Osteoblast (primary cell): ENCODE measurements around the gene COL15A1. TPM values are rescaled to one million over a fixed set of nuclear protein-coding genes. Genes with fewer than 3 reads are reported as not detected.

Experiments
- DNase-seq: peaks from one replicate; pipeline ENCODE4 v3.0.0; 2011; ENCODE audit warnings: low spot score, mixed read lengths; ENCODE audit not compliant: insufficient read length; ENCODE audit errors: missing footprints
- H2AFZ ChIP-seq: 2 replicates; pipeline ENCODE4 v1.6.0; 2011; ENCODE audit warnings: mild to moderate bottlenecking, low read length
- H3K27ac ChIP-seq: 2 replicates; pipeline ENCODE4 v1.5.1; 2011; ENCODE audit warnings: mild to moderate bottlenecking, low read depth, low read length, moderate library complexity
- H3K27me3 ChIP-seq: 2 replicates; pipeline ENCODE4 v1.6.0; 2012; ENCODE audit warnings: mild to moderate bottlenecking, control low read depth, inconsistent platforms, low read length, moderate library complexity; ENCODE audit not compliant: insufficient read depth
- H3K36me3 ChIP-seq: 2 replicates; pipeline ENCODE4 v1.5.1; 2011; ENCODE audit warnings: mild to moderate bottlenecking, low read length, control low read depth, moderate library complexity; ENCODE audit not compliant: insufficient read depth
- H3K4me1 ChIP-seq: 2 replicates; pipeline ENCODE4 v1.5.1; 2011; ENCODE audit warnings: mild to moderate bottlenecking, low read length, control low read depth, moderate library complexity; ENCODE audit not compliant: insufficient read depth
- H3K4me2 ChIP-seq: 2 replicates; pipeline ENCODE4 v1.6.0; 2011; ENCODE audit warnings: mild to moderate bottlenecking, low read length; ENCODE audit not compliant: insufficient read depth
- H3K4me3 ChIP-seq: fragments of 200-600 bp; sonication (generic); 3 replicates; pipeline ENCODE4 v1.5.1; 2012; ENCODE audit warnings: mild to moderate bottlenecking, low read length, inconsistent platforms; ENCODE audit not compliant: insufficient read depth
- H3K79me2 ChIP-seq: 2 replicates; pipeline ENCODE4 v1.6.0; 2012; ENCODE audit warnings: mild to moderate bottlenecking, low read length, control low read depth, inconsistent platforms; ENCODE audit not compliant: insufficient read depth
- H3K9me3 ChIP-seq: 2 replicates; pipeline ENCODE4 v1.5.1; 2011; ENCODE audit warnings: low read depth, low read length, control low read depth
- H4K20me1 ChIP-seq: 2 replicates; pipeline ENCODE4 v1.6.0; 2012; ENCODE audit warnings: mild to moderate bottlenecking, low read length, control low read depth; ENCODE audit not compliant: insufficient read depth
- CTCF ChIP-seq: IDR thresholded peaks from 2 replicates; pipeline ENCODE4 v1.5.1; 2011; ENCODE audit warnings: mild to moderate bottlenecking, low read depth, low read length, moderate library complexity; ENCODE audit errors: extremely low read depth
- total RNA-seq: library from RNA; depleted of rRNA; stranded (reverse); fragments of >200 nt; gene quantifications from 2 replicates; pipeline ENCODE4 v1.2.3, GENCODE V29; 2012

COL15A1 gene
- total RNA-seq, 1 donor = 29.3 TPM

- Histone ChIP-seq H3K4me2 (no peak overlapping the region), H3K4me3 (no peak overlapping the region), H4K20me1 (peaks cover 12% of the 10 kb centered on the region), H3K36me3 (no peaks in the 10 kb centered on the region), H2AFZ (no peak overlapping the region), H3K9me3 (no peaks in the 10 kb centered on the region), H3K4me1 (peaks cover 42% of the 10 kb centered on the region), H3K27me3 (peaks cover 51% of the 10 kb centered on the region), H3K79me2 (no peaks in the 10 kb centered on the region), H3K27ac (no peak overlapping the region)
- TF ChIP-seq CTCF = no peak
- peak; percentile 42 for DNase-seq
Measured at GRCh38 chr9:98992107-98992884, 48.6 kb downstream of the COL15A1 start.

- Histone ChIP-seq H3K4me2 (no peak overlapping the region), H3K36me3 (no peaks in the 10 kb centered on the region), H3K79me2 (no peaks in the 10 kb centered on the region), H3K4me1 (peaks cover 42% of the 10 kb centered on the region), H3K27ac (no peak overlapping the region), H3K4me3 (no peak overlapping the region), H2AFZ (no peak overlapping the region), H3K27me3 (peaks cover 47% of the 10 kb centered on the region), H4K20me1 (peaks cover 12% of the 10 kb centered on the region), H3K9me3 (no peaks in the 10 kb centered on the region)
- TF ChIP-seq CTCF = no peak
- peak; percentile 58 for DNase-seq
Measured at GRCh38 chr9:98992885-98993569, 49.3 kb downstream of the COL15A1 start.

GRCh38 chr9:98993570-98993945 lies 49.9 kb downstream of the COL15A1 start:
- no peak overlapping the region for H2AFZ ChIP-seq
- TF ChIP-seq CTCF = no peak
- H3K36me3 ChIP-seq = no peaks in the 10 kb centered on the region
- H3K4me3 ChIP-seq = no peak overlapping the region
- DNase-seq = peak; percentile 31
- H3K4me1 ChIP-seq = peaks cover 43% of the 10 kb centered on the region
- H3K79me2 ChIP-seq = no peaks in the 10 kb centered on the region
- H3K27ac ChIP-seq = no peak overlapping the region
- peaks cover 47% of the 10 kb centered on the region for H3K27me3 ChIP-seq
- no peaks in the 10 kb centered on the region for H3K9me3 ChIP-seq
- H3K4me2 ChIP-seq = no peak overlapping the region
- peaks cover 12% of the 10 kb centered on the region for H4K20me1 ChIP-seq
